ENCODE data around the gene RIOK3.

RIOK3 gene

GRCh38 chr18:23437357-23438045 is 15.6 kb upstream of the RIOK3 start:
- in situ Hi-C loops (cut with HindIII; ENCODE audit: low sequenced_read_pairs) = no loop called here
- TF ChIP-seq CTCF (IDR thresholded peaks at IDR 0.05; ENCODE audit: low read depth, low read length, missing control alignments) = no peak
- H3K4me3 ChIP-seq (ENCODE audit: low read depth, low read length) = peak overlapping the region; percentile 82
- DNase-seq (ENCODE audit: low read depth) = no peak

- peak overlapping the region; percentile 82 for H3K4me3 ChIP-seq (ENCODE audit: low read depth, low read length)
- in situ Hi-C loops (cut with HindIII; ENCODE audit: low sequenced_read_pairs) = no loop called here
- no peak for DNase-seq (ENCODE audit: low read depth)
- TF ChIP-seq CTCF (IDR thresholded peaks at IDR 0.05; ENCODE audit: low read depth, low read length, missing control alignments) = no peak
Observed at GRCh38 chr18:23438046-23438377, 15.1 kb upstream of the RIOK3 start.

- no peak overlapping the region for H3K4me3 ChIP-seq (ENCODE audit: low read depth, low read length)
- in situ Hi-C loops (cut with HindIII; ENCODE audit: low sequenced_read_pairs) = no loop called here
- TF ChIP-seq CTCF (IDR thresholded peaks at IDR 0.05; ENCODE audit: low read depth, low read length, missing control alignments) = no peak
- DNase-seq (ENCODE audit: low read depth) = no peak
Observed at GRCh38 chr18:23438608-23439366, 14.3 kb upstream of the RIOK3 start.

- no peak for TF ChIP-seq CTCF (IDR thresholded peaks at IDR 0.05; ENCODE audit: low read depth, low read length, missing control alignments)
- H3K4me3 ChIP-seq (ENCODE audit: low read depth, low read length) = no peak overlapping the region
- DNase-seq (ENCODE audit: low read depth) = no peak
- in situ Hi-C loops (cut with HindIII; ENCODE audit: low sequenced_read_pairs) = no loop called here
Observed at GRCh38 chr18:23440131-23440530, 13.0 kb upstream of the RIOK3 start.

- no peak for TF ChIP-seq CTCF (IDR thresholded peaks at IDR 0.05; ENCODE audit: low read depth, low read length, missing control alignments)
- H3K4me3 ChIP-seq (ENCODE audit: low read depth, low read length) = no peak overlapping the region
- in situ Hi-C loops (cut with HindIII; ENCODE audit: low sequenced_read_pairs) = no loop called here
- DNase-seq (ENCODE audit: low read depth) = no peak
Observed at GRCh38 chr18:23442958-23443357, 10.1 kb upstream of the RIOK3 start.

GRCh38 chr18:23448291-23448690 is 4.8 kb upstream of the RIOK3 start:
- in situ Hi-C loops (cut with HindIII; ENCODE audit: low sequenced_read_pairs) = no loop called here
- no peak overlapping the region for H3K4me3 ChIP-seq (ENCODE audit: low read depth, low read length)

More at GRCh38 chr18:23448291-23448690, 4.8 kb upstream of the RIOK3 start:
- DNase-seq (ENCODE audit: low read depth) = no peak
- TF ChIP-seq CTCF (IDR thresholded peaks at IDR 0.05; ENCODE audit: low read depth, low read length, missing control alignments) = no peak
